HEK293T (cell line): ENCODE measurements around the gene RAB5IF.

Source experiments
- BHLHE40 ChIP-seq: fragments of 450-650 bp; IDR thresholded peaks from 2 replicates; pipeline ENCODE4 v1.6.1; 2016; ENCODE audit warnings: mild to moderate bottlenecking, moderate library complexity, borderline replicate concordance
- CTBP1 ChIP-seq: fragments of 450-650 bp; IDR thresholded peaks from 2 replicates; pipeline ENCODE4 v1.6.1; 2016; ENCODE audit warnings: borderline replicate concordance
- FOXA1 ChIP-seq: fragments of 450-650 bp; IDR thresholded peaks from 2 replicates; pipeline ENCODE4 v1.6.1; 2016; ENCODE audit warnings: mild to moderate bottlenecking
- FOXK2 ChIP-seq: fragments of 450-650 bp; IDR thresholded peaks from 2 replicates; pipeline ENCODE4 v1.6.1; 2016; ENCODE audit warnings: mild to moderate bottlenecking
- FOXM1 ChIP-seq: fragments of 450-650 bp; IDR thresholded peaks from 2 replicates; pipeline ENCODE4 v1.6.1; 2017; ENCODE audit warnings: mild to moderate bottlenecking, borderline replicate concordance
- HDGF ChIP-seq: fragments of 450-650 bp; IDR thresholded peaks from 2 replicates; pipeline ENCODE4 v1.6.1; 2017; ENCODE audit warnings: antibody characterized with exemption, borderline replicate concordance
- NFRKB ChIP-seq: fragments of 450-650 bp; IDR thresholded peaks from 2 replicates; pipeline ENCODE4 v1.6.1; 2016; ENCODE audit warnings: mild to moderate bottlenecking, moderate library complexity
- SP1 ChIP-seq: fragments of 450-650 bp; IDR thresholded peaks from 2 replicates; pipeline ENCODE4 v1.6.1; 2017
- SUZ12 ChIP-seq: fragments of 450-650 bp; IDR thresholded peaks from 2 replicates; pipeline ENCODE4 v1.6.1; 2016; ENCODE audit warnings: mild to moderate bottlenecking
- TARDBP ChIP-seq: fragments of 450-650 bp; IDR thresholded peaks from 2 replicates; pipeline ENCODE4 v1.6.1; 2016

GRCh38 chr20:36632147-36632486 lies 26.5 kb downstream of the RAB5IF start:
- TF ChIP-seq FOXM1 (no peak), TARDBP (no peak), BHLHE40 (no peak), NFRKB (no peak), HDGF (no peak), FOXA1 (no peak), FOXK2 (no peak), SUZ12 (no peak), CTBP1 (no peak), SP1 (no peak)
